Panc1 (cell line): ENCODE measurements around the gene HGF.

ENCODE experiments used
- CTCF ChIP-seq: fragments of 450-650 bp; IDR thresholded peaks from 2 replicates; pipeline ENCODE4 v1.5.1; 2017; ENCODE audit warnings: mild to moderate bottlenecking
- POLR2AphosphoS5 ChIP-seq: IDR thresholded peaks from 2 replicates; pipeline ENCODE4 v1.6.1; 2012; ENCODE audit warnings: mild to moderate bottlenecking, low read depth, low read length, moderate library complexity

GRCh38 chr7:81754918-81755696 is 14.7 kb downstream of the HGF start:
- no peak for TF ChIP-seq POLR2AphosphoS5
- no peak for TF ChIP-seq CTCF
